HG03558 (cell line): ENCODE measurements around the gene SLC4A7.
"Not testable (repeated sequence)": the region's sequence is repeated elsewhere in the genome, so short reads cannot be mapped to it uniquely, and the experiment has no call there.

Source experiments
- ATAC-seq: cut with Tn5 transposase; IDR thresholded peaks from one replicate; pipeline ENCODE4 v1.9.1; 2021; ENCODE audit warnings: moderate number of reproducible peaks; ENCODE audit not compliant: unreplicated experiment; ENCODE audit errors: extremely low read depth

Gene SLC4A7

DNA sequence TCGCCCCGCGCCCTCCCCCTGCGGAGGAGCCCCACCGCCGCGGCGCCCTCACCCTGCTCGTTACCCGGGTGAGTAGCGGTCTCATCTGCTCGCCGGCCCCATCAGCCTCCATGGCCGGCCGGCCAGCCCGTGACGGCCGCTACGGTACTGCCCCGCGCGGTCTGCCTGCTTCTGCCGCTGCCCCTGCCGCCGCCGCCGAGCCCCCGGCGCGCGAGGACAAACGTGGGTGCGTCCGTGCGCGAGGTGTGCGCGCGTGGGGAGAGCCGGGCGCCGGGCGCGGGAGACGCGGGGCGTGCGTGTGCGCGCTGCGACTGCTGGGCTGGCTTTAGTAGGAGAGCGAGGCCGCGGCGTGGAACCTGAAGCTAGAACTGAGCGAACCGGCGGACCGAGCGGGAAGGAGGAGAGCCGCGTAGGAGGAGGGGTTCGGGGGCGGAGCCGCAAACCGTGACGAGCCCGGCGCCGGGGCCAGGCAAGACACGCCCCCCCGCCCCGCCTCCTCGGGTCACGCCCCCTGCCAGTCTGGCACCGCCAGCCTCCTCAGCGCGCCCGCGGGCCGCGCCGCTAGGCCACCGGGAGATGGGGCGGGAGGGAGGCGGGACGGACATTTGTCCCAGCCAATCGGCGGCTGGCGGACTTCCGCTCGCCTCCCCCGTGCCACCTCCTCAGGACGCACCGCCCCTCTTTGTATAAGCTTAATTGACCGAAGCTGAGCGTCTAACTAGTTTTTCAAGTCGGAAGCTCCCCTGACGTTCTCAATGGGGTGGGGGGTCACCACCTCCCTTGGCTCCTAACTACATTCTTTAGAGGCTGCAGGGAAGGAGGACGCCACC lies at the start of gene SLC4A7:
SLC4A7 (minus strand) TSS at position 370 of the 830 bp plus-strand sequence; CDS start at position 112, 258 bp downstream.
- ATAC-seq = peak; percentile 92

DNA sequence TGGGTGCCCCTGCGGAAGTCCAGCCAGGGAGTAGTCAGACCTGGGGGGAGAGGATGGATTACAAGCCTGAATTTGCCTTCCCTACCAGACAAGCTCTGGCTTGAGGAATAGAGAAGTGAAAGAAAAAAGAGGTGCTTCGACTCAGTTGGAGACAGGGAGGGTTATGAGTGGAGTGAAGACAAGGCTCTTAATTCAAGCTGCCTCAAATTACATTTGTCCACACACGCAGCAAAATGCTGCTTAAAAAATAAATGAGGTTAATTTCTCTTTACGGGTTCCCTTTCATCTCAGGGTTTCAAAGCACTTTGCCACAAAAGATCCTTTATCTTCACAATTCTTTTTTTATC lies 49.0 kb upstream of the SLC4A7 start:
- no peak for ATAC-seq

DNA sequence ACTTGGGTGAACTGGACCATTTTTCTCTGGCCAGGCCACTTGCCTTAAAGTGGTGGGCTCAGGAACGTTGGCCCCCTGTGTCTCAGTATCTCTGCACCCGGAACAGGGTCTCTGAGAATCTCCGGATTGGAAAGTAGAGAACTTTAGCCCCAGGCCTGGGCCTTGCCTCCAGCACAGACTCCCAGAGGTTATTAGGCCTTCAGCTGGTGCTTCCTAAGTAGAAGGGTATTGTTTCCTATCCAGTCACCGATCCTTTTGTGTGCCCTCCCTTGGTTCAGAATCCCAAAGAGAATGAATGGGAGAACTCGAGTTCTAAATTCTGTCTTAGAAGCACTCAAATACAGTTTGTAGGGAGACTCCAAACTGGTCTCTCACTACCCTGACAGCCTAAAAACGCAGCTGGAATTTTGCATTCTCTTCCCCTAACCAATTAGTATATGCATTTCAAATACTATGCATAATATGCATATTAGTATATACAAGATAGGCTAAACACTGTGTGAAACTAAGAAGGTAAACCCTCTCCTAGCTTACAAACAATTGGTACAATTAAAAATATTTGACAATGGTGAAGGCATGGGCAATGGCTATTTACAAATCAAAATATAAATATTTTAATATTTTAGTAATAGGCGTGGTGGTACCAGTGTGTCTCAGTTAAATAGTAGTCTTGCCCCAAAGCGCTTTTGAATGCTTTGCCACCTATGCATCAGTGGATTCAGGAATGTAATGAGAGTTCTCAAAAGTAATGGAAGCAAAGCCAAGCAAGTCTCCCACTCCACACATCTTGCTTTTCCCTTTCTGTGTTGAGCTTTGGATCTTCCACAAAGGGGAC lies 48.5 kb upstream of the SLC4A7 start:
- ATAC-seq = no peak

DNA sequence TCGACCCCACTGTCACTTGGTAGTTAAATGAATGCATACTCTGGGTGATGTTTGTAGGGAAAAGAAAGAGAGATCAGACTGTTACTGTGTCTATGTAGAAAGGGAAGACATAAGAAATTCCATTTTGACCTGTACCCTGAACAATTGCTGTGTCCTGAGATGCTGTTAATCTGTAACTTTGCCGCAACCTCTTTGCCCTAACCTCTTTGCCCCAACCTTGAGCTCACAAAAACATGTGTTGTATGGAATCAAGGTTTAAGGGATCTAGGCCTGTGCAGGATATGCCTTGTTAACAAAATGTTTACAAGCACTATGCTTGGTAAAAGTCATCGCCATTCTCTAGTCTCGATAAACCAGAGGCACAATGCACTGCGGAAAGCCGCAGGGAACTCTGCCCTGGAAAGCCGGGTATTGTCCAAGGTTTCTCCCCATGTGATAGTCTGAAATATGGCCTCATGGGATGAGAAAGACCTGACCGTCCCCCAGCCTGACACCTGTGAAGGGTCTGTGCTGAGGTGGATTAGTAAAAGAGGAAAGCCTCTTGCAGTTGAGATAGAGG lies 47.1 kb upstream of the SLC4A7 start:
- not testable (repeated sequence) for ATAC-seq

DNA sequence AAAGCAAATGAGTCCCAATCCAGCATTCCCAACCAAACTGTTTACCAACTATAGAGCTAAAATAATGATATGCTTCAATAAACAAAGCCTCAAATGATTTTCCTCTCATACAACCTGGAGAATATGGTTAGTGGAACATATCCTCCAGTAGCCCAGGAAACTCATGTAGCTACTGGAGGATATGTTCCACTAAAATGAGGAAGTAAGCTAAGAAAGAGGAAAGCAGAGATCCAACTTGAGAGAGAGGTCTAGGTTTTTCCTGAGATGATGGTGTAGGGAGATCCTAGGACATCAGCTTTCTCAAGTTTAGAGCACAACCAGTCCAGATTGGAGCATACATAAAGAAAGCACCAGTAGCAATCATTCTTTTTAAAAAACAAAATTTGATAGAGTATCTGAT lies 44.6 kb upstream of the SLC4A7 start:
- ATAC-seq = no peak

DNA sequence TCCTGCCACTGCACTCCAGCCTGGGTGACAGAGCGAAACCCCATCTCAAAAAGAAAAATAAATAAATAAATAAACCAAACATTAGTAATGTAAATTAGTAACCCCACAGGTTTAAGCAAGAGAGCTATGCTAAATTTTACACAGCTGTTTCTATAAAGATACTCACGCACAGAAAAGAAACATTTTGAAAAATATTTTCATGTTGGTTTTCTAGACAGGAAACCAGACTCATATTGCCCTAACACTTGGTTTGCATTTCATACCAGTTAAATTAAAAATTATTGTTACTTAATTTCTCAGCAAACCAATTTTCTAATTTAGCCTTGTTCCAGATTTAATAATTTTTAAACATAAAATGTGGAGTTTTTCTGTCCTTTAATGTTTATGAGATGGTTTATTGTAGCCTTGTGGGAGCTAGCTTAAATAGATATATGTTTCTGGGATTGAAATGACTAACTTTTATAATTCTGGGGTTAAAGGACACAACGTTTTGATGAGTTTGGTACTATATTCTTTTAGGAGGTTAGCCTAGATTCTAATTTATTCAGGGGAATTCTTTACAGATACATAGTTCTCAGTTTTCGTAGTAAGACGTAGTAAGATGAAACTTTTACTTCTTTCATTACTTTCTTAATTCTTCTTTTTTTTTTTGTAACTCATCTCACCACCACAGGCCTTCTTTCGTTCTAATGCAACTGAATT lies 42.6 kb upstream of the SLC4A7 start:
- ATAC-seq = no peak

DNA sequence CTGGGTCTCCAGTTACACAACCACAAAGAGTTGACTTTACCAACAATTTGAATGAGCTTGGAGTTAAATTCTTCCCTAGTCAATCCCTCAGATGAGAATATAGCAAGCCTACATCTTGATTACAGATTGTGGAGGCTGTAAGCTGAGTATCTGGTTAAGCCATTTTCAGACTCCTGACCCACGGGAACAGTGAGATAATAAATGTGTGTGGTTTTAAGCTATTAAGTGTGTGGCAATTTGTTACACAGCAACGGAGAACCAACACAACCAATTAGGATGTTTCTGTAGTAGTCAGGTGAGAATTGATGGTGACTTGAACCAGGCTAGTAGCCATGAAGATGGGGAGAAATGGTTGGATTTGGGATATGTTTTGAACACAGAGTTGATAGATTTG lies 37.7 kb upstream of the SLC4A7 start:
- no peak for ATAC-seq

DNA sequence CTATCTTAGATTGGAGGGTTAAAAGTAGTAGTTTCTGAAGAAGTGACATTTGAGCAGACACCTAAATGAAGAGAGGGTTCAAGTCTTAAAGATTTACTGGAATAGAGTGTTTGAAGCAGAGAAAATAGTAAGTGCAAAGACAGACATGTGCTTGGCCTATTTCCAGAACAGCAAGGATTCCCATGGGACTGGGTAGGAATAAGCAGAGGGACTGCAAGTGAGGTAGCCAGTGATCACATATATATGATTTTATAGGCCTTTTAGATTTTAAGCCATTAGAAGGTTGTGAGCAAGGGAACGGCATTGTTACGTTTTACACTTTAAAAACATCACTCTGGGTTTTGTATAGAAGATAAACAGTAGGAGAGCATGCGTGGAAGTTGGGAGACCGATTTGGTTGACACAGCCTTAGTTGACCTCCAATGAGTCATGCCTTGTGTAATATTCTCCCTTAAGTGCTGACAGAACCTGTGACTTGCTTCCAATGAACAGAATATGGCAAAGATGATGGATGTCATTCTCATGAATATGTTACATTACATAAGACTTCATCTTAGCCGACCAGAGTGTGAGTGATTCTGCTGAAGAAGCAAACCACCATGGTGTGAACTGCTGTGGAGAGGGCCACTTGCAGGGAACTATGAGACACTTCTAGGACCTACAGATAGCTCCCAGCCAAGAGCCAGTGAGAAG lies 37.1 kb upstream of the SLC4A7 start:
- ATAC-seq = no peak

DNA sequence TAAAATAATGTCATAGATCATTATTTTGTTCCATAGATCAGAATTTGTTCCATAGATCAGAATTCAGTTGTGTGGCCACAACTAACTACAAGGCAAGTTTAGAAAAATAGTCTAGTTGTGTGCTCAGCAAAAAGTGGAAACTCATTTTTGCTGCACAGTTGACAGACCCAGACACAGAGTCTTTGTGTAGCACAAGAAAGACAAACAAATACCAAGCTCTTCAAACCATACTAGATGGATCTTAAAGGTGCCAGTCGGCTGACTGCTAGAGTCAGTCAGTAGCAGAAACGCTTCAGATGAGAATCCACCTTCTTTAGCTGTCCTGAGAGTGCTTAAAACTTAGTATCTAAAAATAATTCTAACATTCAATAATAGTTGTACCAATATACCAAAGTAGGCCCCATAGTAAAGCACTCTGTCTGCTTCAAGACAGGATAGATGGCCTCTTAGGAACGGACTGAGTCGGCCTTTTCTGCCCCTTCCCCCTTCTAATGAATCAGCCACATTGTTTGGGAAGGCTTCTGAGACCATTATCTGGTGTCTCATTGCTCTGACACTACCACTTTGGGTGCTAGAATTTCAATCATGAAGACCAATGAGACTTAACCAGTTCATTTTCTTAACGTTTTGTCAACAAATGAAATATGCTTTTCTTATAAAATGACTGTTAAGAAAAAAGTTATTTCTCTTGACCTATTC lies 27.7 kb upstream of the SLC4A7 start:
- ATAC-seq = no peak

DNA sequence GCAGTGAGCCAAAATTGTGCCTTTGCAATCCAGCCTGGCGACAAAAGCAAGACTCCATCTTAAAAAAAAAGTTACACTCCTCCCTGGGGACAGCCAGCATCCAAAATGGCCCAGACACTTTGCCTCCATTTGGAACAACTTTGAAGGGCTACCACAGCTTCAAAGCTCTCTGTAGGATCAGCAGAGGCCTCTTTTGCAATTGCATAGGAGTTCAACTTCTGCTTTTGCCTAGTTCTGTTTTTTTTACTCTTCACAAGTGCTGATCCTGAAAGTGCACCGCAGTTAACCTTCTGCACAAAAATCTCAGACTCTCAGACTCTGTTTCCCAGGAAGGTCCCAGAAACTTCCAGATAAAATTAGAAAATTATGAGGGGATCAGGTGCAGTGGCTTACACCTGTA lies 25.2 kb upstream of the SLC4A7 start:
- no peak for ATAC-seq

DNA sequence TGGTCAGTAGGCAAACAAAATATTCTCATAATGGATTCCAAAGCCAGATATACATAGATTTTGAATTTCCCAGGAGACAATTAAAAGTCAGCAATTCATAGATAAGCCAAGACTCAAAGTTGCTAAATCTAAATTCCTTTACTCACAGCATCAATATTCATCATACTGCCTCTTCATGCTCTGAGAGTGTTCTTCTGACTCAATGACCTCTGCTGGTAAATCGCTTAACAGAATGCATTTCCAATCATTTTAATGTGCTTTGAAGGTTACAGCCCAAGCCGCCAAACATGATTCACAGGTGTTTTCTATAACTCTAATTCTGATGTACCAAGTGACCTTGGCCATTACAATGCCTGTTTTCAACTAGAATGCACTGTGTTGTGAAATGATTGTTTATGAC lies 24.2 kb upstream of the SLC4A7 start:
- no peak for ATAC-seq

DNA sequence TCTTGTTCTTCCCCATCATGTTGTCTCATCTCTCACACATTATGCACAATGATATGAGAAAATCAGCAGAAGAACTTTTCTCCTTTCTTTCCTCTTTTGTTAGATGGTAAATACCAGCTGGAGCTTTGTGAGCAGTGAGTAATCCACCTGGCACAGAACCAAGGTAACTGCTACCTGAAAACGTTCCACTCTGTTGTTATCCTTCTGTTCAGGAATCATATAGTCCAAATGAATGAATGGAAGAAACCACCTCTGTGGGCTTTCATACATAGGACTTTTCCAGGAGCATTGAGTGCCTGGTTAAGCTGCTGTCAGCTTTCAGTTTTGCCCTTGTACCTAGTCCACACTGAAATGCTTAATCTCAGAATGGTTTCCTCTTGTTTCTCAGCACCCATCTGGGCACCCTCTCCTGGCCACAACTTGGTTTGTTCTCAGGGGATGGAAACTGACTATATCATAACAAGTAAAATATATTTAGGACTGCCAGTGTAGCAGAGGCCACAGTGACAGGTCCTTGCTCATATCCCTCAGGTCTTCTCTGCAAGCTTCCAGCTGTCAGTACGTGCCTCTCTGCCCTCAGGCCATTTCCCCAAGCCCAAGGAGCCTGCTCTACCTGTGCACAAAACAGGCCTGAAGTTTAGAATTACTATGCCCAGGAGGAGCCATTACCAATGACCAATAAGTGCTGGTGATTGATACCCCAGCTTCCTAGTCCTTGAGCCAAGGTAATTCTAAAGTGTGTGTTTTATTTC lies 23.5 kb upstream of the SLC4A7 start:
- ATAC-seq = no peak

DNA sequence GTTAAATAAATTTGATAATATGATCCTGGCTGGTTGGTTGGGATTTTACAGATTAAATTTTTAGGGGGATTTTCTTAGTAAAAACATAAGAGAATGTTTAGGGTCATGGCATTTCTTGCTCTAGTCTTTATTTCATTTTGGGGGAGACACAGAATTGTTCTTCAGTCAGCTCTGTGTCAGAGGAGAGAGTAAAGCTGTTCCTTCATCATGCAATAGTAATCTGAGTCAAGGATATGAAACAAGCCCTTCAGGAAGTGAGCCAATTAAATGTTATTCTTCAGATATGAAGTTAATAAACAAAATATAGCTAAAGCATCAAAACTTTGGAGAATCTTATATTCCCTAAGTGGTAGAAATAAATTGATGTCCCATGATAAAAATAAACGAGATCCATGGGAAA lies 22.9 kb upstream of the SLC4A7 start:
- no peak for ATAC-seq

DNA sequence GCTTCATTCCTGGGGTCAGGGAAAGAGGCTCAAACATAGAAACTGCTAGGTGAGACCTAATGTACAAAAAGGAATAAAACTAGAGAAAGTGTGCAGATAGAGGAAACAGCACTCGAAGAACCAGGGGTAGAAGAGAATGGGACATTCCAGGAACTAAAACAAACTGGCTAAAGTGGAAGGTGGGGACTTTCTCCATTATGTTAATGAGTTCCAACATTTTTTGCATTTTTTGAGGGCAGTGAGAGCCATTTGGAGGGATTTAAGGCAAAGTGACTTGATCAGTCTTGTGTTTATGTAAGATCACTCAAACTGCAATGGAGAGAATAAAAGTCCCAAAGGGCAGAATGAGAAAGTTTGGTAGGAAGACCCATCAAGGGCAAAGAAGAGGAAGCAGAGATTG lies 20.6 kb upstream of the SLC4A7 start:
- ATAC-seq = no peak

DNA sequence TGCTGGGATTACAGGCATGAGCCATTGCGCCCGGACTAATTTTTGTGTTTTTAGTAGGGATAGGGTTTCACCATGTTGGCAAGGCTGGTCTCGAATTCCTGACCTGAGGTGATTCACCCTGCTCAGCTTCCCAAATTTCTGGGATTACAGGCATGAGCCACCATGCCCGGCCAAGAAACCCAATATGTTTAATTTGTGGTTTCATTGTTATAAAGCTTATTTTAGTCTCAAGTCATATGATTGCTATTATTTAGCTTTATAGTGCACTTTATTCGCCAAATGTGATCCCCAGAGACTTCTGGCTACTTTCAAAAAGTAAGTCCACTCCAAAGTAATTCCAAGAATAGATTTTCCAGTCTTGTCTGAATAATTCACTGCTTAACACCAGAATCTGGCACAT lies 19.3 kb upstream of the SLC4A7 start:
- ATAC-seq = no peak

DNA sequence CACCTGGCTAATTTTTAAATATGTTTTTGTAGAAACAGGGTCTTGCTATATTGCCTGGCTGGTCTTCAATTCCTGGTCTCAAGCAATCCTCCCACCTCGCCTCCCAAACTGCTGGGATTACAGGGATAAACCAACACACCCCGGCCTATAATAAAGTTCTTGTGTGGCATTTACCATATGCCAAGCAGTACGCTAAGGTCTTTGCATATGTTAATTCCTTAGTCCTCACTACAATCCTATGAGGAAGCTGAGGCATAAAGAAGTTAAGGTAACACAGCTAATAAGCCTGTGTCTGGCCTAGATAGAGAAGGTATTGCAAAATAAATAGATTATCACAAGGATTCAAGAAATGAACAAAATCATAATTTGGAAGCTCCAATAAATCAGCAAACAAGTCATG lies 17.6 kb upstream of the SLC4A7 start:
- no peak for ATAC-seq

DNA sequence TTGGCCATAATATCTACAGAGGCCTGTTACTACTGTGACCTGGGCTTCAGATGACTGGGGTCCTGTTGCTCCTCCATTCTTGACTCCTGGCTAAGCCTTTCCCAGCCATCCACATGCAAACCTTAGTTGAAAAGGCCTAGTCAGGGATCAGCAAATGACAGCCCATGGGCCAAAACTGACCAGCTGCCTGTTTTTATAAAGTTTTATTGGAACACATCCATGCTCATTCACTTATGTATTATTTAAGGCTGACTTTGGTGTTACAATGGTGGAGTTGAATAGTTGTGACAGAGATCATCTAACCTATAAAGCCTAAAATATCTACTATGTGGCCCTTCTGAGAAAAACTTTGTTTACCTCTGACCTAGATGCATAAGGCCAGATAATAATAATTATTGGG lies 16.8 kb upstream of the SLC4A7 start:
- no peak for ATAC-seq

DNA sequence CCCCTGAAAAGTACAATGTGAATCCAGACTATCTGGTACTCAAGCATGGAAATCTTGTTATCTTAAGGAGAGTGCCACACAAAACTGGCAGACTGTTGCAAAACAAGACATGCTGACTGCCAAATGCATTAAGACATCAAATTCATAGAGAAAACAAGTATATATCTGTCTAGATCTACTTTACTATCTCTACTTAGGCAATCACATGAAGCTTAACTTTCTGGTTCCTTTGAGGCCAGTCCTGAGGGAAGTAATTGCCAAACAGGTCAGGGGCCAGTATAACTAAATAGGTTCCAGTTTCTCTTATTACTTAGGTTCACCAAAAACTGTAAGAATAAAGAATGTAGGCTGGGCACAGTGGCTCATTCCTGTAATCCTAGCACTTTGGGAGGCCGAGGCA lies 15.9 kb upstream of the SLC4A7 start:
- no peak for ATAC-seq

DNA sequence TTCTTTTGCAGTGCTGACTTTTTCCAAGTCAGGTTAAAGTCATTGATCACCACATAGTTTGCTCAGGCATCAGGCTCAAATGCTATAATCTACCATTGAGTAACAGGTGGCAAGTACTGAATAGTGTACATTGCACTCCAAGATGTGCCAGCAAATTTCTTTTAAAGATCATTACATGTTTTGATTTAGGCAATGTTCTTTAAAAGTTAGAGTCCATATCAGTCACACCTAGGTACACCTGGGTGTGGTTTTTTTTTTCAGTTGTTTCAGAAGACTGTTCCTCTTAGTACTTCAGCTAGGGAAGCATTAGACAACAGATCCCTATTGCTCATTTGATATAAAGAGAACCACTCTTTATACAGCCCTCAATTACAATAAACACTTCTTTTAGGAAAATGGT lies 10.6 kb upstream of the SLC4A7 start:
- no peak for ATAC-seq
